Measurements from ENCODE around the gene DNAH5.
"Not testable (repeated sequence)": the region's sequence is repeated elsewhere in the genome, so short reads cannot be mapped to it uniquely, and the experiment has no call there.

The DNAH5 gene

DNA sequence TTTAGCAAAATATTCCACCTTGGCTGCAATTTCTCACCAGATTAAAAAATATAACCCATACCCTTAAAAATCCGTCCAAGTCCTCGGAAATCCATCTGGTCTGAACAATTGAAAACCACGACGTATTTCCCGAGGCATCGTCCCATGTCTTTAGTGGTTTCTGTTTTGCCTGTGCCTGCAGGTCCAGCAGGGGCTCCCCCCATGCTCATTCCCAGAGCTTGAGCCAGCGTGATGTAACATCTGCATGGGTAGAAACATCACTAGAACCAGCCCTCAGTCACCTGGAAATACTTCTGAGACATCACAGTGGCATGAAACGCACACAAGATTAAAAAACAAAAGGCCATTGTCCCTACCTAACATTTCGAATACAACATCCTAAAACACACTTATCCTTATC lies 114.0 kb downstream of the DNAH5 start:
- no peak for DNase-seq (ENCODE audit: low spot score)

DNA sequence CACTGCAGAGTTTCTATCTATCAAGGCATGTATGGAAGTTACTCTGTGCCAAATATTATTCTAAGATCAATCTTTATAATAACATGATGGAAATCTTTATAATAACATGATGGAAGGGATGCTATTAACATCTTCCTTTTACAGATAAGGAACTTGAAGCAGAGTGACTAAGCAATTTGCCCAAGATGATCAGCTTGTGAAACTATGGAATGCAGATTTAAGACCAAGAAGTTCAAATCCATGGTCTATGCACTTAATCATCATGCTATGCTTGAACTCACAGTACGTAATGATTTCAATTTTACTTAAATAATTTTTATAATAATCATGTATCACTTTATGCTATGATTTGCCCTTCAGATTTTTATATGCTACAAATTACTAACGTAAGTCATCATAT lies 123.1 kb downstream of the DNAH5 start:
- DNase-seq (ENCODE audit: low spot score) = no peak

DNA sequence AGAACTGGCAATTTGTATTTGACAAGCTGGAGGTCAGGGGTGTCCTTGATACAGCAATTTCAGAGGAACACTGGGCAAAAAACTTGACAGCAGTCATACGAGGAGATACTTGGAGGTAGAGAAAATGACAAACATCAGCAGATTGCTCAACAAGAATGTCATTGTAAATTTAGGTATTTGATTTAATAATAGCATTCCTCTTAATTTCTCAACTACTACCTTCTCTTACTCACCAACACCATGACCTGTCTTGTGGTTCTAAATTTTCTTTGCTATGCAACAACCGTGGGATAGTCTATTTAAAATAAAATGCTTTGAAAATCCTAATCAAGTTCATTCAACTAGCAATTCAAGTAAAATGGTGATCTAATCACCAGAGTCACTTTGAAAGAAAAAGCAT lies 128.4 kb downstream of the DNAH5 start:
- DNase-seq (ENCODE audit: low spot score) = no peak

DNA sequence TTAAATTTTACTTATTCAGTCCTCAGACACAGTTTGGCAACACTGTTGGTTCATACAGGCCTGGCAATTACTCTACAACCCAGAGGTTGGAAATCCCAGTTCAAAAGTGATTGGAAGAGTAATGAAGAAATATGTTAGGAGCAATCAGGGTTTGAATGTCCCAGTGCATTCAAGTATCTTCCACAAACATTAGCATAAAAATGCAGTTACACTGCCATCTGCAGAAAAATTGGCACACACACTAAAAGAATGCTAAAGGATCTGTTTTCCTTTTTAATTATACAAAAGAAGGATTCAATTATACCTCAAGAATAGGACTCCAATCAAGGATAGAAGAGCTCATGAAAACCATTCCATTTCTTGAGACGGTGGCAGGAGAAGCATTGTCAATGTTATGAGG lies 130.2 kb downstream of the DNAH5 start:
- no peak for DNase-seq (ENCODE audit: low spot score)

DNA sequence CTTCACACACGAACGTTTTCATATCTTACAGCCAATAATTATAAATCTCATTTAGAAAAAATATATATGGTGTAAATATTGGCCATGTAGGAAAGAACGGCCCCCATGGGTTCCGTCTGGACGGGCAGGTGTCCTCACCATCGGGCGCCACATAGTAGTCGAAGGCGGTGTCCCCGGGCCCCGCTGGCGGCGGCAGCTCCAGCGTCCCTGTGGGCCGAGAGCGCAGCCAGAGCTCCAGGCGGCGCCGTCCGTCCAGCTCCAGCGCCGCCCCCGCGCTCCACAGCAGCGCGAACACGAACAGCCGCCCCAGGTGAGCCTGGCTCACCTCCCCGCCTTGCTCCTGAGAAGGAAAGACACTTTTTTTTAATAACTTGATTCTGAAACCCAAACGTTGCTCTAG lies 134.6 kb downstream of the DNAH5 start:
- no peak for DNase-seq (ENCODE audit: low spot score)

DNA sequence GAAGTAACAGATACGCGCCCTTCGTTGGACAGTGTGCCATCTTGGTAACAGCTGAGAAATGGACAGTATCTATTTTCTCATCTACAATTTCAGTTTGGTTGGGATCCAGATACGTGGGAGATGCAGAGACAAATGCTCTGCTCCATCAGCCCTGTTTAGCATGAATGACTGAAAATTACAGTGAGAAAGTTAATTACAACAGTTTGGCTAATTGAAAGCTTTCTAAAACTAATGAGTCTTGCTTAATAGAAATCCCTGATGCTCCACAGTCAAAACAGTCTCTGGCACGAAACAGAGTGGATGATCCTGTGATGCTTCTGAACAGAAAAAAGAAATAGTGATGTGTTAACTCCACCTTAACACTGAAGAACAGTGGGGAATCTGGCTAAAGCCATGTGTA lies 140.2 kb downstream of the DNAH5 start:
- DNase-seq (ENCODE audit: low spot score) = no peak

DNA sequence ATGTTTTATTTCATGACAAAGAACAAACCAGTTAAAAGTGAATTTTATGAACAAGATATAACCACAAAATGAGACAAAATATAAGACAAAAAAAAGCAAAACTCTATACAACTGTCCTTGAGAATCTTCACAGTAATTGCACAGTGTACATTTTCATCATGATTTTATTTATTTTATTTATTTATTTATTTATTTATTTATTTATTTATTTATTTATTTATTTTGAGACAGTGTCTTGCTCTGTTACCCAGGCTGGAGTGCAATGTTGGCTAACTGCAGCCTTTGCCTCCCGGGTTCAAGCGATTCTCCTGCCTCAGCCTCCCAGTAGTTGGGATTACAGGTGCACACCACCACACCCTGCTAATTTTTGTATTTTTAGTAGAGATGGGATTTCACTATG lies 145.9 kb downstream of the DNAH5 start:
- not testable (repeated sequence) for DNase-seq (ENCODE audit: low spot score)

DNA sequence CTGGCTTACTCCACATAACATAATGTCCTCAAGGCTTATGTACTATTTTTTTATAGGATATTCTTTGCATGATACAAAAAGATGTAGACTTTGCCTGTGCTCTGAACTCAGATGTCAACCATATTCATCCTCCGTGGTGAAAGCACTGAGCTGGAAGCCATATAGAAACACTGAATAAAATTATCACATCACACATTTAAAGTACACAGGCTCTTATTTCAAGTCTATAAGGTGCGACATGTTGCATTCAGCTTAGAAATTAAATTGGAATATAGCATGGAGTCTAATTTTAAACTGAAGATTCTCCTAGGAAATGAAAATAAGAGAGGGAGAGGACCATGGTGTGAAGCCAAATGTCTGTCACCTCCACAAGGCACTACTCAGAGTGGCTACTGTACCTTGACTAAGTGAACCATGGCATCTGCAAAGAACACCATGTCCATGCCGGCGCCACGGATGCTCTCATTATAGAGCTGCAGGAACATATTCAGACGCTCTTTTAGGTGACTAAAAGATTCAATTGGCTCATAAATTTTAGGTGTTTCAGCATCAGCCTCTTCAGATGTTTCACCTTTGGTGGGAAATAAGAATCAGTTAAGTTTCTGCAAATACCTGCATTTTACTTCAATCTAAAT lies 158.6 kb downstream of the DNAH5 start:
- DNase-seq (ENCODE audit: low spot score) = no peak

DNA sequence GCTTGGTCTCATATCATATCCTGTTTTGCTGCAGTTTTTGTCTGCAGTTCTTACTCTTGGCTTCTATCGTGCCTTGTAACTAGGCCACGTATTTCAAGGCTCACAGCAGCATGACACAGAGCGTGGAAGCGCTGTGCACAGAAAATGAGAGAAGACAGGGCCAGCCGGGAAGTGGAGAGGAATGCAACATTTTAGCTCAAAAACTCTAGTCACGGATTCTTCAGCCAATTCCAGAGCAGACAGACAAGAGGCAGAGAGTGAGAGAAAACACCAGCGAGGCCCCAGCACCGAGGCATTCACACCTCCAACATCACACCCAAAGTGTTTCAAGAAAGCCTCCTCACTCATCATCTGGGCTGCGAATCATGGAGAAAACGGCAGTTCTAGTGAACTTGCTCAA lies 160.8 kb downstream of the DNAH5 start:
- DNase-seq (ENCODE audit: low spot score) = no peak

DNA sequence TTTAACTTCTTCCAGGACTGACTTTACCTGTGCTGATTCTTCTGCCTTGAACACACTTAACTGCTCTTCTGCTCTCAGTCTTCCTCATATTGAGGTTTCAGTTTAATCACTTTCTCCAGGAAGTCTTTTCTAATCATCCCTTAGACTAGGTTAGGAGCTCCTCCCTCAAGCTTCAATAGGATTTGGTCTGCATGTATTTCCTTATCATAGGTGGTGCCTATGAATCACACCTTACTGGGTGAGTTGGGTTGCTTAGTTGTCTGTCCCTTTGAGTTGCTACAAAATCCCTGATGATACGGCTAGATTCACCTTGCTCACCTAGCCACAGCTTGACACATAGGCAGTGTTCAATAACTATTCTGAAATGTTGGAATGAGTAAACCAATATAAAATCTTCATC lies 164.4 kb downstream of the DNAH5 start:
- DNase-seq (ENCODE audit: low spot score) = no peak

DNA sequence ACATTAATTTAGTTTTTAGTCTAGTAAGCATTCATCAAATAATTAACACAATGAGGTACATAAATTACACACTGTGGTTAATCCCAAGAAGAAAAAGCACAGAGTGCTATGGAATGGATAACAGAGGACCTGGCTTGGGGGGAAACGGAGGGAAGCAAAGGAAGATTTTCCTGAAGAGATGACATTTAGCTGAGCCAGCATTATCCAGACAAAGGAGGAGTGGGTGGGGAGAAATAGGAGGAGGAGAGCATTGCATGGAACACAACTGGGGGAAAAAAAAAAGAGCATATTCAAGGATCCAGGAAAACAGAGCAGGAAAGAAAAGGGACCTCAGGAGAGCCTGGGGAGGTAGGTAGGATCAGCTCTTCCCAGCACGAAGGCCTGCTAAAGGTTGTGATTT lies 170.8 kb downstream of the DNAH5 start:
- no peak for DNase-seq (ENCODE audit: low spot score)

DNA sequence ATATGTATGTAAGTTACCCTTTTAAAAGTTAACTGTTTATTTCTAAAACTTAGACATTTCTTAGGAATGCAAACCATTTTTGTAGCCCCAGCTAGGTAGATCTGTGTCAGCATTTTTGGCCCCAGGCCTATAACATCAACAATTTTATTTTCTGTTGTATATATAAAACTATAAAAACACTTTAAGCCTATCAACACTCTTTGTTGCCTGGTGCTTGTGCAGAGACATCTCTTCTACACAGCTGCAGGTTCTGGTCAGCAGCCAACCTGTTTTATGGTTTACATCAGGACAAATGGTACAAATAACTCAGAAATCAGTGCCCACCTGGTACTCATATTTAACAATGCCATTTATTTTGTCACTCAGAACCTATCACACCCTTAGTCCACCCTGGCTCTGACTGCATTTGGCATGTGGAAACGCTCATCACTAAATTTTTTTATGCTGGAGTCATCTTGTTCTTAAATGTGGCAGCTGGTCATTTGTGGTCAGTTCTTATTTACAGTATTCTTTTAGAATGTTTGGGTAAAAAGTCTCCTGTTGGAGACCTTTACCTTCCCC lies 173.4 kb downstream of the DNAH5 start:
- no peak for DNase-seq (ENCODE audit: low spot score)

DNA sequence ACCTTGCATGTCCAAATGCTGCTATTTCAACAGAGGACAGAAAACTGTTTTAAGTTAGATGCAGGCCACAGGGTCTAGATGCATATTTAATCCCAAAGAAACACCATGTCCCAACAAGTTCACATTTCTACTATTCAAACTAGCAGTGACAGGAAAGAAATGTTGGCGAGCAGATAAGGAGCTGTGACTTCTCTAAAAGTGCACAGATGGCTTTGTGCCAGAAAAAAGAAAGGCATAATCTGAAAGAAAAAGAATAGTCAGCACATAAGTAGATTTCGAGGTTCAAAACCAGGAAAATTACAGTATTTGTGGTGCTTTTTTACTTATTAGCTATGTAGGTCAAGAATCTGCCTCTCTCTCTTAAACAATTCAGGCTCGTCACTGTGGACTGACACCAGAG lies 178.3 kb downstream of the DNAH5 start:
- DNase-seq (ENCODE audit: low spot score) = no peak

DNA sequence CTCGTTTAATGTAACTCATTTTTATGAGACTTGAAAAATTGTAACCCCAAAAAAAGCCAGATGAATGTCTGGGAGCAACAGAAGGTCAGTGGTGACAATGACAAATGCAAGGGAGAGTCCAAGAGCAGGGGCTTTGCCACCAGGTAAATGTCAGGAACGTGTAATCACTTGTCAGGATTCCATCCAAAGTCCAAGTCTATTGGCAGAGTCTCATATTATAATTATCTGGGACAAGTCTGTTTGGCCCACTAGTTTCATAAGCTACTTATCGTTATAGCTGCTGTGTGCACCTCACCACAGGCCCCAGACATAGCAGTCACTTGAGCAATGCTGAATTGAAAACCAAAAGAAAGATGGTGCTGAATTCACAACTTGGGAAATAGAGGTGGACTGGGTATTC lies 180.8 kb downstream of the DNAH5 start:
- DNase-seq (ENCODE audit: low spot score) = no peak

DNA sequence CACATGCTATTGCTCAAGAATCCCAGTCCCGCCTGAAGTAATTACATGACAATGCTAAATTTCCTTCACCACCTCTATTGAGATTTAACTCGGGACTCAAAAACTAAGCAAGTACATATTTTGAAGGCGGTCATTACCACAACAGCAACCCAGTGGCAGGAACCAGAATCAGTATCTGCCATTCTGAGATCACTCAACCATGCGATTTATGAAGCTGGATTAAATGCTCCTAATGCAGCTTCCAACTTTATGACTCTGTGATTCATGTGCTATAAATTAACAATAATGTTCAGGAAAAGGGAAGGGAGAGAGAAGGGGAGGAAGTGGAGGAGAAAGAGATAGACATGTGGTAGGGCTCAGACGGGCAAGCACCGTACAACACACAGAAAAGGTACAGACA lies 194.7 kb downstream of the DNAH5 start:
- DNase-seq (ENCODE audit: low spot score) = no peak

DNA sequence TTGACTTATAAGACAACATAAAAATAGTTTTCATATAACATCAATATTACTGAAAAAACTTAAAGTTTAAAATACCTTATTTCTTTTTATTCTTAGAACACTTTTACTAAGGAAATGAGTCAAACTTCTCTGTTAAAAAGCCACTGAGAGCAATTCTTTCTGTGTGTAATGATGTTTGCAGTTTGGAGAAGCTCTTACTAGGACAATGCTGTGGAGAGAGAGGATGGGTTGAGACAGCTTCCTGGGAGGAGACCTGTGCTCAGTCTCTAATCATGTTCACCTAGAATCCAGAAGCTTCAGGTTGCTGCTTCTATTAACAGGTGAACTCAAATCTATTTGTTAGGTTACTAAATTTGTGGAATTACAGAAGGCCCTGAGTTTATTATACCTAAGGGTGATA lies 198.5 kb downstream of the DNAH5 start:
- DNase-seq (ENCODE audit: low spot score) = no peak

DNA sequence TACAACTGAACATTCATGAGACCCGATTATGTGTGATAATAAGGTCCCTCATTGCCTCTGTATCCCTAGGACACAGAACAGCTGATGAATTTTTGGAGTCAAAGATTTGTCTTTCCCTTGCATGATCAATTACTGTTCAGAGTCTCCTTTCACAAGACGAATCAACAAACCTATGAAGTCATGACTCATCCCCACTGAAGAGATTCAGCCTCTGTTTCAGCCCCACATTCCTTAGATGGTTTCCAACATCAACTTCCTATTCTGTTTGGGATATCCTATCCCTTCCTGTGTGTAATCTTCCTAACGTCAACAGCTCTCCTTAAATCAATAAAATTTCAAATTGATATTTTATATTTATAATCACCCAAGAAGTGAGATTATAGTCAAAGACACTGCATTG lies 199.0 kb downstream of the DNAH5 start:
- DNase-seq (ENCODE audit: low spot score) = no peak

DNA sequence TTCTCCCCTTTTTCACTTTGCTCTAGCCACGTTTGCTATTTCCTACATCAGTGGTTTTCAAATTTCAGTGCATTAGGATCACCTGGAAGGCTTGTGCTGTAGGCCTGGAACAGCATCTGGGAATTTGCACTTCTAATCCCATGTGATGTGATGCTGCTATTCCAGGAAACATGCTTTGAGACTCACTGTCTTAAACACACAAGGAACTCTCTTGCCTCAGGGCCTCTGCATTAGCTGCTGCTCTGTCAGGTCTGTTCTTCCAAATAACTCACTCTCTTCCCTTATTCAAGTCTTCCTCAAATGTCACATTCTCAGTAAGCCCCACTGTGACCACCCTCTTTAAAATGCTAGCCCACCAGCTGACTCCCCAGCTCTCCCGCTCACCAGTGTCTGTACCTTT lies 204.0 kb downstream of the DNAH5 start:
- no peak for DNase-seq (ENCODE audit: low spot score)

DNA sequence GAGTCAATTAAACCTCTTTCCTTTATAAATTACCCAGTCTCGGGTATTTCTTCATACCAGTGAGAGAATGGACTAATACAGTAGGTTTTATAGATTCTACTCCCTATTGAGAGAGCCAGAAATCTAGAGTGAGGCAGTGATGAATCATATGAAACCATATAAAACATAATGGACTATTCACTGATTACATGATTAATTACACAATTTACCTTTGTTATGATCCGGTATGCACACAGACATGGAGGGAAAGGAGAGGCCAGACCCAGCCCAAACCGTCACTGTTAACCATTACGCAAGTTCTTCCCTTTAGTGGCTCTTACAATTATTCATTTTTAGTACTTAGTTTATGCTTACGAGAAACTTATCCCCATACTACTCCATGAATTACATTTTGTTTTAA lies 205.0 kb downstream of the DNAH5 start:
- no peak for DNase-seq (ENCODE audit: low spot score)

DNA sequence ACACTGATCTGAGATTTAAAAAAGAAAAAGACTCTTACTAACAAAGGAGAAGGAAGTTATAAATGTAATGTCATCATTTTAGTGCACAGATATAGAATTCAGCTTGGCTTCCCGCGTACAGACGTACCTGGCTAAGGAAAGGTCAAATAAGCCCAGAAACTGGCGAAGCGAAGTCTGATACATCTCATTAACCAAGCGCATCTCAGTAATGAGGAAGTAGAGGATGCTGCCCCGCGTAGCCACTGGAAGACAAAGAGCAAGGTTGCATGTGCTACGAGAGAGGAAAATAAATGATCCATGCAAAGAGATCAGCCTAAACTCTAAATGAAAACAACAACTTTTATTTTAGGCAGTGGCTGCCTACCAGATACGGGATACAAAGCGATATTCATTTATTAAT lies 208.8 kb downstream of the DNAH5 start:
- no peak for DNase-seq (ENCODE audit: low spot score)

DNA sequence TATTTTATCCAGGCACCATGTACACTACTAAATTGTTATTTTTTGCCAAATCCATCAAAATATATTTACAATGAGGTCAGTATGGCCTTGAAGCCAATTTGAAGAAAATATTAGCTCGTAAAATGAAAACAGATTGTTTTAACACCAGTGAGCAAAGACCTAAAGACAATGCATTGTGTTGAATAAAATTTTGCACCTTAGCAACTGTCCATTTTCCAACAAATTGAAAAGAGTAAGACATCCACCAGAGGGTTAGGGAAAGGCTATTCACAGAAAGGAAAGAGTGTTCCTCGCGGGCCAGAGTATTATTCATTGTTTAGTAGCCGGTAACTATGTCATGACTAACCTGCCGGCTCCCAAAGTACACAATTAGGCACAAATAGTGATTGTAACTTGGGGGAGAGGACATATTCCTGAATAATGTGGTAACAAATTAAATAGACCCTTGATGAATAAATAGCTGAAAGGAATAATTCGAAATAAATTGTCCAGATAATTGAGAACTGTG lies 213.3 kb downstream of the DNAH5 start:
- no peak for DNase-seq (ENCODE audit: low spot score)

DNA sequence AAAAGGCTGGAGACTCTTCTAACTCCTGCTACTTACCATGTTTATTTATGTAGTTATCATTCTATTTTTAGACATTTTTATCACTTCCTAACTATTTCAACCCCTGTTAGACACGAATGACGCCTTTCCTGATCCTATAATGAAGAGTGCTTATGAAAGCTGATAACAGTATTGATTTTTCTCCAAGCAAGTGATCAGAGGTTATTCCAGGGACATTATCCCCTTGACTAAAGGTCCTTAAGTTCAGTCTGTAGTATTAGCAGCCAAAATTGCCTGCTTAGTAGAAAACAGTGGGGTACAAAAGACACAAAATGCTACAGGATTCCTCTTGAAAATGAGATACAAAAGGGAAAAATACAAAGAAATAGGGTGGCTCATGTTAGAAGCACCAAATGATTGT lies 235.6 kb downstream of the DNAH5 start:
- DNase-seq (ENCODE audit: low spot score) = no peak

DNA sequence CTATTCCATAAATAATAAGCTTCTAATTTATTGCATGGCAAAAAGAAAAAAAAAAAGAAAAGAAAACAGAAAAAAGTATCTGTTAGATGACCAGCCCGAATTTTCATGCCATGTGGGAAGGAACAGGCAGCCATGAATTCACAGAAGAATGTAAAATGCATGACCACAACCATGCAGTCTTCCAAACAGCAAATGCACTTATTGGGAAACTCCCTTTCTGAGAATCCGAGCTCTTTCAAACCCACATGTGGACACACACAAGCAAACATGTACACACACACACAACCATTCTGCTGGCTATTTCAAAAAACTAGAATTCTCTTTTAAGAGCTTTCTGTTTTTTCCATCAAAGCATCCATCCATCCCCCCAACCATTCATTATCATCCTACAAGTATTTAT lies 236.1 kb downstream of the DNAH5 start:
- DNase-seq (ENCODE audit: low spot score) = no peak

DNA sequence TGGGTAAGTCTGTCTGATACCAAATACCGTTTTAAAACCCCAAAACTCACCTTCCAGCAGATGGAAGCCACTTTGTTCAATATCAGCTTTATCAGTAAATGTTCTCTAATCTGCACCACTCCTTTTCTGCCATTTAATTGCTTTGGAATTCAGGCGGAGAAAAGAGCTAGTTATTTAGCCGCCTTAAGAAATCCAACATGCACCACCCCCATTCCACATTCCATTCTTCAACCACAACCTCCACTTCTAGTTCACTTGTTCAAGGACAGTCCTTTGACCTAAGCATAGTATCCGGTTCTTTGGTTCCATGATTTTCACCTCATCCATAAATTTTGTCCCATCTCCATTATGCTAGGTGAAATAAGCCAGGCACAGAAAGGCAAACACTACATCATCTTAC lies 240.1 kb downstream of the DNAH5 start:
- DNase-seq (ENCODE audit: low spot score) = no peak
